ENCODE data around the gene EMD.

DNA sequence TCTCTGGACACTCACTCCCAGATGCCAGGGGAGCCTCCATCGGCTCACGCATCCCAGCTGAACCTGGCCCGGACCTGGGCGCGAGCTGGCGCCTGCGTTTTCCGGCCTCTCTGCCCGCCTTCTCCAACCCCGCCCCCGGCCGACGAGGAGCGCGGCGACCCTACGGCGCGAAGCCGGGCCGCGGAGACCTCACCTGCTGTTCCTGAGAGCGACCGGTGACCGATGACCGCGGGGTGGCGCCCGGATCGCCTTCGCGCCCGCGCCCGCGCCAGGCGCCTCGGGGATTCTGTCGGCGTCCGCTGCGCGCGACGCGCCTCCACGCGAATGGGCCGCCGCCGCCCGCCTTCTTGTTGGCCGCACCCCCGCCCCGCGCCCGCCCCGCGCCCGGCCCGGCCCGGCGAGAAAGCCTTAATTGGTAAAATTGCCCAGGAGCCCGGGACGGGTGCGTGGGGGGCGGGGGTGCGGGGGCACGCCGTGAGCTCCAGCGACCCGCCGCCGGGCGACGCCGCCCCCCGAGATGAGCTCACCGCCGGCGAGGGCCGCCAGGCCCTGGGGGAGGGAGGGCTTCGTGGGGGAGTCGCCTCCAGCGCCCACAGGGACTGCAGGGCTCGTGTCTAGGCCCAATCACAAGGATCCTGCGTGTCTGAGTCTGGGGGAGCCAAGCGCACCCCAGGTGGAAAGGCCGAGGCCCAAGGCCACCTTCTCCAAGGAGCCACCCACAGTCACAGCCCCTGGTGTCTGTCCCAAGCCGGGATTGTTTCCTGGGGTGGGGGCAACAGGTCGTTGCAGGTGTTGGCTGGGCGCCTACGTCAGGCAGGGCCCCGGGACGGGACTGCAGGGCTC lies 4.6 kb upstream of the EMD start, which contains the start of gene FLNA:
- TF ChIP-seq, protein P1, sequence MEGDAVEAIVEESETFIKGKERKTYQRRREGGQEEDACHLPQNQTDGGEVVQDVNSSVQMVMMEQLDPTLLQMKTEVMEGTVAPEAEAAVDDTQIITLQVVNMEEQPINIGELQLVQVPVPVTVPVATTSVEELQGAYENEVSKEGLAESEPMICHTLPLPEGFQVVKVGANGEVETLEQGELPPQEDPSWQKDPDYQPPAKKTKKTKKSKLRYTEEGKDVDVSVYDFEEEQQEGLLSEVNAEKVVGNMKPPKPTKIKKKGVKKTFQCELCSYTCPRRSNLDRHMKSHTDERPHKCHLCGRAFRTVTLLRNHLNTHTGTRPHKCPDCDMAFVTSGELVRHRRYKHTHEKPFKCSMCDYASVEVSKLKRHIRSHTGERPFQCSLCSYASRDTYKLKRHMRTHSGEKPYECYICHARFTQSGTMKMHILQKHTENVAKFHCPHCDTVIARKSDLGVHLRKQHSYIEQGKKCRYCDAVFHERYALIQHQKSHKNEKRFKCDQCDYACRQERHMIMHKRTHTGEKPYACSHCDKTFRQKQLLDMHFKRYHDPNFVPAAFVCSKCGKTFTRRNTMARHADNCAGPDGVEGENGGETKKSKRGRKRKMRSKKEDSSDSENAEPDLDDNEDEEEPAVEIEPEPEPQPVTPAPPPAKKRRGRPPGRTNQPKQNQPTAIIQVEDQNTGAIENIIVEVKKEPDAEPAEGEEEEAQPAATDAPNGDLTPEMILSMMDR (IDR thresholded peaks at IDR 0.05), result peak in 2 of 4 experiments; percentile 3 to 19
- TF ChIP-seq POLR2AphosphoS5 (IDR thresholded peaks at IDR 0.05), result peak; percentile 59
- peak; percentile 84 to 86 for TF ChIP-seq POLR2A (IDR thresholded peaks at IDR 0.05)
- TF ChIP-seq EP300 (IDR thresholded peaks at IDR 0.05), result no peak
